HepG2 (cell line): ENCODE measurements around the gene RBMS2.

ENCODE experiments used
- ZBTB33 ChIP-seq: sonication (generic); formaldehyde crosslinking; IDR thresholded peaks from 2 replicates; pipeline ENCODE4 v1.4.0; 2020; ENCODE audit warnings: missing genetic modification reagents
- ZNF792 ChIP-seq: IDR thresholded peaks from 2 replicates; pipeline ENCODE4 v1.6.1; 2016
- TF ChIP-seq, protein P1 (sequence below): sonication (generic); formaldehyde crosslinking; IDR thresholded peaks from 2 replicates; pipeline ENCODE4 v1.5.0; 2020; ENCODE audit warnings: mild to moderate bottlenecking, missing genetic modification reagents, moderate library complexity

DNA sequence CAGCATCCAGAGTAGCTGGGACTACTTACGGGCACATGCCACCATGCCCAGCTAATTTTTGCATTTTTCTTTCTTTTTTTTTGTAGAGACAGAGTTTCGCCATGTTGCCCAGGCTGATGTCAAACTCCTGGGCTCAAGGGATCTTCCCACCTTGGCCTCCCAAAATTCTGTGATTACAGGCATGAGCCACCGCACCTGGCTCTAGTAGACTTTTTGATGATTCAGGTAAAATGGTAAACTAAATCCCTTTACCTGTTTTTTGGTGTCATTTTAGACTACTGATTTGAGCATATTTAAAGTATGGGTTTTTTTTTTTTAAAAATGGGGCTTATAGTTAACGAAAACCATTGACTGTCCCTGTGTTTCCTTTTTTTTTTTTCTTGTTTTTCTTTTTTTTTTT, 20.5 kb downstream of the RBMS2 start:
- TF ChIP-seq ZBTB33 (CRISPR knock-in tag), result no peak
- TF ChIP-seq, protein P1, sequence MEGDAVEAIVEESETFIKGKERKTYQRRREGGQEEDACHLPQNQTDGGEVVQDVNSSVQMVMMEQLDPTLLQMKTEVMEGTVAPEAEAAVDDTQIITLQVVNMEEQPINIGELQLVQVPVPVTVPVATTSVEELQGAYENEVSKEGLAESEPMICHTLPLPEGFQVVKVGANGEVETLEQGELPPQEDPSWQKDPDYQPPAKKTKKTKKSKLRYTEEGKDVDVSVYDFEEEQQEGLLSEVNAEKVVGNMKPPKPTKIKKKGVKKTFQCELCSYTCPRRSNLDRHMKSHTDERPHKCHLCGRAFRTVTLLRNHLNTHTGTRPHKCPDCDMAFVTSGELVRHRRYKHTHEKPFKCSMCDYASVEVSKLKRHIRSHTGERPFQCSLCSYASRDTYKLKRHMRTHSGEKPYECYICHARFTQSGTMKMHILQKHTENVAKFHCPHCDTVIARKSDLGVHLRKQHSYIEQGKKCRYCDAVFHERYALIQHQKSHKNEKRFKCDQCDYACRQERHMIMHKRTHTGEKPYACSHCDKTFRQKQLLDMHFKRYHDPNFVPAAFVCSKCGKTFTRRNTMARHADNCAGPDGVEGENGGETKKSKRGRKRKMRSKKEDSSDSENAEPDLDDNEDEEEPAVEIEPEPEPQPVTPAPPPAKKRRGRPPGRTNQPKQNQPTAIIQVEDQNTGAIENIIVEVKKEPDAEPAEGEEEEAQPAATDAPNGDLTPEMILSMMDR (CRISPR knock-in tag), result no peak
- no peak for TF ChIP-seq ZNF792 (CRISPR knock-in tag)
